OCI-LY1 (cell line): Measurements from ENCODE around the gene ALDOA.

ENCODE experiments used
- CTCF ChIP-seq: fragments of 200-600 bp; sonication (generic), shearing (Covaris generic); IDR thresholded peaks from 2 replicates; pipeline ENCODE4 v1.5.1; 2017; ENCODE audit warnings: mild to moderate bottlenecking, antibody characterized with exemption, low read length, moderate library complexity, mixed read lengths
- EZH2 ChIP-seq: fragments of 200-600 bp; sonication (generic), shearing (Covaris generic); IDR thresholded peaks from 2 replicates; pipeline ENCODE4 v1.8.0; 2017; ENCODE audit warnings: borderline replicate concordance, mixed run types, mild to moderate bottlenecking, antibody characterized with exemption, low read length, moderate library complexity, mixed read lengths

GRCh38 chr16:30054451-30054850 is 11.1 kb upstream of the ALDOA start:
- TF ChIP-seq EZH2 (no peak), CTCF (no peak)
